Myocyte (in vitro differentiated cells): ENCODE results near the gene ZKSCAN7. TPM values are rescaled to one million over a fixed set of nuclear protein-coding genes. Genes with fewer than 3 reads are reported as not detected.
A peak's percentile ranks its signal among the peaks of the same experiment; 100 is the strongest.
"Not testable (repeated sequence)": the region's sequence is repeated elsewhere in the genome, so short reads cannot be mapped to it uniquely, and the experiment has no call there.

ENCODE experiments used
- DNase-seq: peaks from one replicate; pipeline ENCODE4 v3.0.0-alpha.2; 2012; ENCODE audit warnings: low read depth
- polyA plus RNA-seq: library from polyadenylated mRNA; unstranded; fragments of >200 nt; gene quantifications from one replicate; pipeline ENCODE4 v1.2.1, GENCODE V29; 2012; ENCODE audit warnings: missing spikeins
- total RNA-seq: library from RNA; depleted of rRNA; stranded (reverse); fragments of >200 nt; gene quantifications from 2 replicates; pipeline ENCODE4 v1.2.3, GENCODE V29; 2014

ZKSCAN7 gene
- total RNA-seq = 8.8 and 8.9 TPM in 2 replicates
- 4.2 TPM for polyA plus RNA-seq

DNA sequence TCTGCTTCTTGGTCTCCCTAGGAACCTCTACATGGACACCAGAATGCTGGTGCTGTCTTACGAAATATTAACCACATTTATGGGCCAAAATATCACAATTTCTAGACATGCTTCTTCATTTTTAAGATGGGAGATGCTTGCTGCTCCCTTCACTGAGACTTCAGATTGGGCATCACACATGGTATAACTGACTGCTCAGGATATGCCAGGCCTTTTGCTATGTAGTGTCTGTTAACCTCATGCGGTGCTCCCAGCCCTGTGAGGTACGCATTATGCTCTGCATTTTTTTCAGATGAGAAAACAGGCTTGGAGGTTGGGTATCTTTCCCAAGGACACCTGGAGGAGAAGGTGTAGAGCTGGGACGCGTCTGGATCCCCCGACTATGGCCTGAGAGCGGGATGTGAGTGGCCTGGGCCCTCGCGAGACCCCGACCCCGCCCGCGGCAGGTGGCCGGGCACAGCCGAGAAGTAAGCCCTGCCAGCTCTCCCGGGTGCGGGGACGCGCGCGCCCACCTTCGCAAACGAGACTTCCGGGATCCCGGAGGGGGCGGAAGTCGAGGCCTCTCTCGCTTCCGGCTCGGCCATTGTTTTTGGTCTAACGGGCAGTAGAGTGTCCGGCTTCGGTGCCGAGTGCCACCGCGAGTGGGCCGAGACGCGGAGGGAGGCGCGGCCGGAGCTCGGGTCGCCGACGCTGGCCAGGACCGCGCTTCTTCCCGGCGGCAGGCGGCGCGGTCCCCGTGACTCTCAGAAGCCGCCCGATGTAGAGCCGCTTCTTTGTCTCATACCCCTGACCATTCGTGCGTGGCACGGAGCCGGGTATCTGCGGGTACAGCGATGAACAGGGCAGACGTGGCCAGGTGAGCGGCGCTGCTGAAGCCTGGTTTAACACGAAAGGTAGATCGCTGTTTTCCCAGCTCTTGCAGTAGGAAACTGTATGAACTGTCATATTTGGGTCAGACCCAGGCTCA, at the start of gene ZKSCAN7:
Gene ZKSCAN7 (plus strand): TSS at position 568 of the 967 bp plus-strand sequence. CDS start 1,855 bp downstream, outside the sequence.
- peak; percentile 73 for DNase-seq

DNA sequence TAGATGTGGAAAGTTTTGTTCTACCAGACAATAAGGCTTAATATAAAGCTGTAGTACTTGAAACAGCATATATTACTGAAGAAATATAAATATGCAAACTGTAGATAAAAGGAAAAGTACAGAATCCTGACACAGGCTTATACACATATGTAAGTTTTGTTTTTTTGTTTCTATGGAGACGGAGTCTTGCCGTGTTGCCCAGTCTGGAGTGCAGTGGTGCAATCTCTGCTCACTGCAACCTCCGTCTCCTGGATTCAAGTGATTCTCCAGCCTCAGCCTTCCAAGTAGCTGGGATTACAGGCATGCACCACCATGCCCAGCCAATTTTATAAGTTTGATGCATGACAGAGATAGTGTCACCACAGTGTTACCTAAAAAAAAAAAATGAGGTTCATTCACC, 48.4 kb upstream of the ZKSCAN7 start:
- DNase-seq = no peak

DNA sequence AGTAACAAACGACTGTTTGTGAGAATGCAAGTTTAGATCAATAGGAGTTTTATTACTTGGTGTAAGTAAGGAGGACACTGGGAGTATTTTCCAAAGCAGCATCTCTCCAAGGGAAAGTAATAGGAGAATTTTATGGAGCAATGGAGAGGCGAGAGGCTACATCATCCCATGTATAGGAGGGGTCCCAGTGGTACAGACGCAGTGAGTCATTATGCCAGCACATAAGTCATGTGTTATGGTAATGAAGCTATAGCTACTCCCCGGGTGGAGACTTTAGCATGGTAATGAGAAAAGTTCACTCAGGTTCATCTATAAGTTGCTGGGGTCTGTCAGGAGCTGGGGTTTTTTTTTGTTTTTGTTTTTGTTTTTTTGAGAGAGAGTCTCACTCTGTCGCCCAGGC, 48.0 kb upstream of the ZKSCAN7 start:
- no peak for DNase-seq

DNA sequence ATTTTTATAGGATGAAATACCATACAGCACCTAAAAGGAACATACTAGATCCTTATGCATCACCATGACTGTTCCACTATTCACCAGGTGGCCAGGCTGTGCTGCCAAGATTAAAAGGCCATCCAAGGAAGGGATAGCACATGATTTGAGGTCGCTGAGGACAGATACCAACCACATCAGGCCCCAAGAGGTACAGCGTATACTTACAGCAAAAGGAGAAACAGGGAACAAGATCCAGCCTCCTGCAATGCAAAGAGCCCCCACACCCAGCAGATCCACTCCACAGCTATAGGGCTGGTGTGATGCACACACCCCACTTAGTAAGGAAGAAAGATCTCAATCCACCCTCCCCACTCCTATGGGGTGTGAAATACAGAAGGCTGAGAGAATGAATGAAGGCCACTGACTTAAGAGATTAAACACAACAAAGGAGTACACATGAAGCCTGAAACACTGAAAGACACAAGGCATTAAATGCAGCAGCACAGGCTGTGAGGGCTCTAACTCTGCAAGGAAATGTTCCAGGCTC, 45.5 kb upstream of the ZKSCAN7 start:
- peak; percentile 14 for DNase-seq

DNA sequence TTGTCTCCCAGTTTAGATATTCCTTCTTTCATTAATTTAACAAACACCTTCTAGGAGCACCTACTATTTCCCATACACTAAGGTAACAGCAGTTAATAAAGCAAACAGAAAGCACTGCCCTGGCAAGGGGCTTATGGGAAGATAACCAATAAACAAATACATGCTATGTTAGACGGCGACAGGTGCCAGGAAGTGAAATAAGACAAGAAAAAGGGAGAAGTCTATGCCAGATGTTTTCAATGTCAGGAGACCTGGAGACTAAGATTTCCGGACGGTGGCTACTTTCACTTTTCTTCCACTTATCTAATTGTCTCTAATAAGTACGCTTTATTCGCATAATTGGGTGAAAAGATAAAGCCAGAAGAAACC, 45.0 kb upstream of the ZKSCAN7 start:
- DNase-seq = peak; percentile 75

DNA sequence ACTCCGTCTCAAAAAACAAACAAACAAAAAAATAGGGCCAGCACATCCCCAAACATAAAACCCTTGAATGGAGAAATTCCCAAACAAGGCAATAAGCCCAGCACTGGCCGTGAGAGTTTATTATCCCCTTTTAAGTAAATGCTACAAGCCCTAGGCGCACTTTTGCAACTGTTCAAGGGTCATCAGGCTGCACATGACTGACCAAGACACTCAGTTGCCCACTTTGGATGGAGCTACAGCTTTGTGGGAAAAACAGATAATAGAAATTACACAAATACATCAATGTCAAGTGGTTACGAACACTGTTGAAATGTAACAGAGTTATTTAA, 43.8 kb upstream of the ZKSCAN7 start:
- no peak for DNase-seq

DNA sequence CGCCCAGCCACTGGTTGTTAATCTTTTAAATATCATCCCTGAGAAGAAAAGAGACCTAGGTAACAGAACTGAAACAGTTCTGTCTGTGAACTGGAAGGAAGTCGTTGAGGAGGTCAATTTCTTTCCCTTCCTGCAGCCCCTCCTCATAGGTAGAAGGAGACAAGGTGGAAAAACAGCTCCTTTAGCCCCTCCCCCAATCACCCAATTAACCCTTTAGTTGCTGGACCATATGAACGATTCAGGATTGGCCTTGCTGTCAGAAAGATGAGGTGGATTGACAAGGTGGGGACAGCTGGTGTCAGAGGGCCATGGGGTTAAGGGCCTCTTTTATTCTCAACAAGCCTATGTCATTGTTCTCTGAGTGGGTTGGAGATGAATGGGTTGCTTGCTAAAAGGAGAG, 41.5 kb upstream of the ZKSCAN7 start:
- no peak for DNase-seq

DNA sequence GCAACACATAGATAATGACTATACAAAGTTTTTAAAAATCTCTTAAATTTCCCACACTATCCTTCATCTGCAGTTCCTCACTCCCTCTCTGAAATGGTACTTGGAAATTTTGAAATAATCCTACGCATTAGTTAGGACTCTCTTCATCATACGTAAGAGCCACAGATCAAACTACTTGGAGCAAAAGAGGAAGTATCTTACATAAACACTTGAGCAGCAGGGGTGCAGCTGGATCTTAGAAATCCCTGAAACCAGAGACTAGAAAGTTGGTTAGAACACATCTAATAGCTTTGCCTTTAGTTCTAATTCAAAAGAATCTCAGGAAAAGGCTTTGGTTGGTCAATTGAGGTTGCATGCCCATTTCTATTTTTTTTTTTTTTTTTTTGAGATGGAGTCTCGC, 38.8 kb upstream of the ZKSCAN7 start:
- no peak for DNase-seq

DNA sequence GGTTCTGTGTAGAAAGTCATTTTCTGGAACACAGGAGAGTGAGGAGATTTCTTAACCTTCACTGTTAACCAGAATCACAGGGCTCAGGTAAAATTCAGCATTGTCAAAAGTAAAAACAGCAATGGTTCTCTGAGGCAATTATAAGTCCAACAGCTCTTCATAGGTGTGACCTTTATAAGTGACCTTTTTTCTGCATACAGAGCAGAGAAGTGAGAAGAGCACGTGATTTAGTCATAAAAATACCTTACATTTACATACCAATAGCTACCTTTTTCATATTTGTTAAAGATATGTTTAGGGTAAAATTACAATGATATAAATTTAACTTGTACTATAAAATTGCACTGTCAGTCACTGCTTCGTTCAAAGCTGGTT, 36.2 kb upstream of the ZKSCAN7 start:
- no peak for DNase-seq

DNA sequence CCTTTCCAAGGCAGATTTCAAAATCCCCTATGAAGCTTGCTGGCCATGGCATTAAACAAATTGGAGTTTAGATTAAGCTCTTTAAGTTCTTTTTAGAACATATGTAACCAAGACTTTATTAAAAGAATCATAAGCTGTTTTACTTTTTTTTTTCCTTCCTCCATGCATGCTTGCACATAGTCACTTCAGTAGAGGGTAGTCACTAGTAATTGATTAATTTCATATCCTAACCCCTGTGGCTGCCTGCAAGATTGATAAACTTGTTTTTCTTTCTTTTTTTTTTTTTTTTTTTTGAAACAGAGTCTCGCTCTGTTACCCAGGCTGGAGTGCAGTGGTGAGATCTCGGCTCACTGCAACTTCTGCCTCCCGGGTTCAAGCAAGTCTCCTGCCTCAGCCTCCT, 33.3 kb upstream of the ZKSCAN7 start:
- no peak for DNase-seq

DNA sequence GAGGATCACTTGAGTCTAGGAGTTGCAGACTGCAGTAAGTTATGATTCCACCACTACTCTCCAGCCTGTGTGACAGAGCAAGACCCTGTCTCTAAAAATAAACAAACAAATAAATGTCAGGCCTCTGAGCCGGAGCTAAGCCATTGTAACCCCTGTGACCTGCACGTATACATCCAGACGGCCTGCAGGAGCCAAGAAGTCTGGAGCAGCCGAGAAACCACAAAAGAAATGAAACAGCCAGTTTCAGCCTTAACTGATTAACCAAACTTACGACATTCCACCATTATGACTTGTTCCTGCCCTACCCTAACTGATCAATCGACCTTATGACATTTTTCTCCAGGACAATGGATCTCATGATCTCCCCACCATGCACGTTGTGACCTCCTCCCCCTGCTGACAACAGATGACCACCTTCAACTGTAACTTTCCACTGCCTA, 32.5 kb upstream of the ZKSCAN7 start:
- no peak for DNase-seq

DNA sequence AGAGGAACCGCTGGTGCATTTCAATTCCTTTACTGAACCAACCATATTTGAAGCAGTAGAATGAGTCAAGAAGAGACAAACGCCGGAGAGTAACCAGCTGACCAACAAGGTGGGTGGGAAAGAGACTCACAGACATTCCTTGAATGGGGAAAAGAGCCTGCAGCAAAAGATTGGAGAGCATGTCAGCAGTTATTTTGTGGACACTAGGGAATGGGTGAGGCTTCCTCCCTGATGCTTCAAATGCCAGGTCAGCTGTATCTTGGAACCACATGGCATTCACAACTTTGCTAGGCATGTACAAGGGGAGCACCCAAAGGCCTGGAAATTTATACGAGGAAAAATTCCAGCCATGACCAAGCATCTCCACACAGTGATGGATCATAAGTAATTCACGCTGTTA, 29.9 kb upstream of the ZKSCAN7 start:
- no peak for DNase-seq

DNA sequence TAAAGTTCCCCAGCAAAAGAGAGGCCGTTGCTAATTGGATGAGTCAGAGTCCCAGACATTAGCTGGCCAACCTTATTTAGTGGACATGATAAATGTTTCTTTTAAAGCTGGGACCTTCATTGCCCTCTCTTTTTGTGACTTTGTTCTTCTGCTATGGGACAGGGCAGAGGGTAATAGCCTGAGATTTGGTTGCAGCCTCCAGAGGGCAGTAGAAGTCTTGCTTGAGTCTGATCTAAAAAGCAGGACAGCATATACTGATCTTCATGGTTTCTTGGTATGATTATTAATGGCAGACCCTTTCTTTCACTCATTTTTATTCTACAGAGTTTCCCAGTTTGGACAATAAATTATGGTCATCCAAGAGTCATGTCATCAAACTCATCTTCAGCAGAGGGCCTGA, 25.1 kb upstream of the ZKSCAN7 start:
- DNase-seq = no peak

DNA sequence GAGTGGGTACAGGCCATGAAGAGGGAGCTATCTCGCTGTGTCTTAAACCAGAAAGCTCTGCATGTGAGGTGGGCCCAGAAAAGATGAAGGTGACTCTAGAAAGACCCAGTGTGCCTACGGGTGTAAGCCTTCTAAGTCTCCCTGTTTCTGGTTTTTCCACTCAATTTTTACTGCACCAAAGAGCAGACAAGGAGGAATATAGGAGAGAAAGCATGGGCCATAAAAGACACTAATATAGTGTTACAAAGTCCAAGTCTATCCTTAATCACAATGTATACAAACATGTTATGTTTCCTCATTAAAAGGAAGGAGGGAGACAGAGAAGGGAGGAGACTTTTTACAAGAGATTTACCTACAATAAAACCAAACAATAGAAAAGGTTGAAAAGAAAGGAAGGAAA, 24.1 kb upstream of the ZKSCAN7 start:
- DNase-seq = no peak

DNA sequence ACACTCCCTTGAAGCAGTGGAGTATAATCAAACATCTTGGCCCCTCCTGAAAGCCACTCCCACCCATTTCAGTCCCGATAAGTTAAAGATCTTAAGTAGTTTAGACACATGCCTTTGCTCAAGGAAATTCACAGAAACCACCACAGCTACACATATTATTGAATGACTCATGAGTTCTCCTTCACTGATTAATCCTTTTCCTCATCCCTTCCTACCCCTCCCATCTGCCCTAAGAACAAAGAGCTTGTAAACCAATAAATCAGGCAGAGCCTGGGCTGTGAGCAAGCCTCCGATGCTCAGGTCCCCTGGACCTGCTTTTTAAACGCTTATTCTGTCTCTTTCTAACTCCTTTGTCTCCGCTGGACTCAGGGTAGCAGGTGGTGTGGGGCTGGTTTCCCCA, 20.3 kb upstream of the ZKSCAN7 start:
- not testable (repeated sequence) for DNase-seq

DNA sequence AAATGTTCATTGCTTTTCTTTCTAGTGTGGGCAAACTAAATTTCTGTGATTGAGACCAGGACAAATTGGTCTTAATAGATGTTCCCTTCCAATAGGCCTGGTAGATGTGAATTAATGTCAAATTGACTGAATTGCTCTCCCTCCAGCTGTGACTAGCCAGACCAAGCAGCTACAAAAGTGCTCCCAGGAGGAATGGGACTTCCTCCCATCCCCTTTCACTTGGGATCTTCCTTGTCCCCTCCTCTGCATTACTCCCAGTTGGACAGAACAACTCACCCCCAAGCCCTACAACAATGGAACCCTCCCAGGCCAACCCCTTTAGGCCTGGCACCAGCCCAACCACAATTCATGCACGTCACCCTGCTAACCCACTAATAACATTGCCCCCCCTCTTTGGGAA, 19.6 kb upstream of the ZKSCAN7 start:
- DNase-seq = no peak

DNA sequence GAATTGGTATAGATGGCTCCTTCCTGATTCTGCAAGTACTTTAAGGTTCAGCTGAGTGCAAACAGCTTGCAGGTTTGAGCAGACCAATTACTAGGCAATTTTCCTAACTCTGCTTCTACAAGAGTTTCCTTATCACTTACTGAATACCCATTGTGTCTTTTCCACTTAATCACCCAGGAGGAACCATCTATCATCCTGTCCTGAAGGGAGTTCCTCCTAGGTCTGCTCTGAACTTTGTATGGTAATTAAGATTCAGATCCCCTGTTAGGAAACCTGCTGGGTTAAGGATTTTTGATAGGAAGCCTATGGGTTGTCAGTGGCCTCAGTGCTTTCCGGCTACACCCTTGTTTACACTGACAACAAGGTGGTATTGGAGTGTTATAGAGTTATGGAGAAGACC, 10.2 kb upstream of the ZKSCAN7 start:
- not testable (repeated sequence) for DNase-seq

DNA sequence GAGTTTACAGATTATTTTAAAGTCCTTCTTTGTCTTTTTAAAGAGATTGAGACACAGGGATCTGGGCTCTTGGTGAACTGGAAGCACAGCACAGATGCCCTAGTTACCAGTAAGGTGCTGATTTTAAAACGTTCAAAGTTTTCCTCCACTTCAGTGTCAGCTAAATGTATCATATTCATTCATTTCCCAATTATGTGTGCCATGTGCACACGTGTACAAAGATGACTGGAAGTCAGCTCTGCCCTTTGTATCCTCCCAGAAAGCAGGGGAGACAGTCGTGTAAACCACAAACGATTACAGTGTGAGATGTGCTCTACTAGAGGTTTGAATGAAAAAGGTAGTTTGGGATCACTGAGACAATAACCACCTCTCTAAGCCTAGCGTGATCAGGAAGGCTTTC, 730 bp downstream of the ZKSCAN7 start:
- peak; percentile 27 for DNase-seq

DNA sequence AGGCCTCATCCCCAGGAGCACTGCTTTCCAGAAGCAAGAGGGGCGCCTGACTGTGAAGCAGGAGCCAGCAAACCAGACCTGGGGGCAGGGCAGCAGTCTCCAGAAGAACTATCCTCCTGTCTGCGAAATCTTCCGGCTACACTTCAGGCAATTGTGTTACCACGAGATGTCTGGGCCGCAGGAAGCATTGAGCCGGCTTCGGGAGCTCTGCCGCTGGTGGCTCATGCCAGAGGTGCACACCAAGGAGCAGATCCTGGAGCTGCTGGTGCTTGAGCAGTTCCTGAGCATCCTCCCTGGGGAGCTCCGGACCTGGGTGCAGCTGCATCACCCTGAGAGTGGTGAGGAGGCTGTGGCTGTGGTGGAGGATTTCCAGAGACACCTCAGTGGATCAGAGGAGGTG, 2.1 kb downstream of the ZKSCAN7 start:
- no peak for DNase-seq

DNA sequence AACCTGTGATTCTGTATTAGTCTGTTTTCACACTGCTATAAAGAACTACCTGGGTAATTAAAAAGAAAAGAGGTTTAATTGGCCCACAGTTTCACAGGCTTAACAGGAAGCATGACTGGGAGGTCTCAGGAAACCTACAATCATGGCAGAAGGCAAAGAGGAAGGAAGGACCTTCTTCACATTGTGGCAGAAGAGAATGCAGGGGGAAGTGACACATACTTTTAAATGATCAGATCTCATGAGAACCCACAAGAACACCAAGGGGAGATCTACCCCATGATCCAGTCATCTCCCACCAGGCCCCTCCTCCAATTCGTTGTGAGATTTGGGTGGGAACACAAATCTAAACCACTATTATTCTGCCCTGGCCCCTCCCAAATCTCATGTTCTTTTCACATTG, 6.1 kb downstream of the ZKSCAN7 start:
- no peak for DNase-seq

DNA sequence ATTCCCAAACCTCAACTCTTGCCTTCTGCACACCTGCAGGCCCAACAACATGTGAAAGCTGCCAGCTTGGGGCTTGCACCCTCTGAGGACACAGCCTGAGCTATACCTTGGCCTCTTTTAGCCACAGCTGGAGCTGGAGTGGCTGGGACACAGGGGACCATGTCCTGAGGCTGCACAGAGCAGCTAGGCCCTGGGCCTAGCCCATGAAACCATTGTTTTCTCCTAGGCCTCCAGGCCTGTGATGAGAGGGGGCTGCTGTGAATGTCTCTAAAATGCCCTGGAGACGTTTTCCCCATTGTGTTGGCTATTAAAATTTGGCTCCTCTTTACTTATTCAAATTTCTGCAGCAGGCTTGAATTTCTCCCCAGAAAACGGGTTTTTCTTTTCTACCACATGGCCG, 7.2 kb downstream of the ZKSCAN7 start:
- DNase-seq = no peak

DNA sequence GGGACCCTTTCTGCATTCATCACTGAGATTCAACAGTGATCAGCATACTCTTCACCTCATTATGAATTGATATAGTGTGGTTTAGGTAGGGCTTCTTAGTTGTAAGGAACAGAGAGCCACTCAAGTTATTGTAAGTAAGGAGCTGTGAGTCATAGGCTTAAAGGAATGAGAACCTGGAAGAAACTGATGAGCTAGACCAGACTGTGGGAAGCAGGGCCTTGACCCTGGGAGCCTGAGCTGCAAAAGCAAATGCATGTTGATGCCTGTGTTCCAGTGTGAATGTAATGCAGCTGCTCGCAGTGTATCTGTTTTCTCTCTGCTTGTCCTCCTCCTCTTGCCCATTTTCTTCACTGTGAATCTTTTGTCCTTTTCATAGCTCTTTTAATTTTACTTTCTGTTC, 13.6 kb downstream of the ZKSCAN7 start:
- peak; percentile 34 for DNase-seq

DNA sequence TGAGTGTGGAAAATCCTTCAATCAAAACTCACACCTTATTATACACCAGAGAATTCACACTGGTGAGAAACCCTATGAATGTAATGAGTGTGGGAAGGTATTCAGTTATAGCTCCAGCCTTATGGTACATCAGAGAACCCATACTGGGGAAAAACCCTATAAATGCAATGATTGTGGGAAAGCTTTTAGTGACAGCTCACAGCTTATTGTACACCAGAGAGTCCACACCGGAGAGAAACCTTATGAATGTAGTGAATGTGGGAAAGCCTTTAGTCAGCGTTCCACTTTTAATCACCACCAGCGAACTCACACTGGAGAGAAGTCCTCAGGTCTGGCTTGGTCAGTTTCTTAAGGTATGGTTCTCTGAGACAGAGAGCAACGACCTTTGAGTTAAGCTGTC, 16.0 kb downstream of the ZKSCAN7 start:
- no peak for DNase-seq
